Left lung (tissue), 10 donors: Measurements from ENCODE around the gene AR. TPM values are rescaled to one million over a fixed set of nuclear protein-coding genes. Genes with fewer than 3 reads are reported as not detected.

Experiments used
- ATAC-seq: fragments of 200-7000 bp; cut with Tn5 transposase; one replicate; pipeline ENCODE4 v1.9.1; 2020; ENCODE audit warnings: moderate library complexity
- DNase-seq, 4 donors: peaks; one replicate each; pipeline ENCODE4 v3.0.0-alpha.2; 2013 to 2020
- H3K27ac ChIP-seq, 2 donors: fragments of 200-600 bp; sonication (generic) in 1 of 2; one replicate each; pipeline versions ENCODE4 v1.5.0 to v1.8.0; 2020 to 2021
- H3K27me3 ChIP-seq, 2 donors: fragments of 200-600 bp; sonication (generic) in 1 of 2; one replicate each; pipeline versions ENCODE4 v1.5.0 to v1.8.0; 2020 to 2021
- H3K36me3 ChIP-seq, 2 donors: fragments of 200-600 bp; sonication (generic) in 1 of 2; one replicate each; pipeline versions ENCODE4 v1.5.0 to v1.8.0; 2020 to 2021
- H3K4me1 ChIP-seq, 2 donors: fragments of 200-600 bp; one replicate each; pipeline ENCODE4 v1.8.0; 2021
- H3K4me3 ChIP-seq, 2 donors: fragments of 200-600 bp; sonication (generic) in 1 of 2; one replicate each; pipeline versions ENCODE4 v1.5.0 to v1.8.0; 2020 to 2021; ENCODE audit warnings: mild to moderate bottlenecking in 1 of 2
- H3K9me3 ChIP-seq, 2 donors: fragments of 200-600 bp; sonication (generic) in 1 of 2; one replicate each; pipeline versions ENCODE4 v1.5.0 to v1.8.0; 2020 to 2021
- CTCF ChIP-seq, 2 donors: fragments of 200-600 bp; sonication (generic) in 1 of 2; IDR thresholded peaks; one replicate each; pipeline versions ENCODE4 v1.5.0 to v1.8.0; 2021; ENCODE audit warnings: antibody characterized with exemption in 2 of 2
- intact Hi-C, 2 donors: fragments of 100-400 bp; cut with DNase I; formaldehyde crosslinking; loops; one replicate each; pipeline versions ENCODE4 v1.11.2 to v1.14.2; 2022
- polyA plus RNA-seq, 6 donors: library from polyadenylated mRNA; unstranded; fragments of 120-200 nt; gene quantifications; one replicate each; pipeline ENCODE4 v1.2.1, GENCODE V29; 2013; ENCODE audit not compliant: insufficient read length in 6 of 6
- total RNA-seq, 2 donors: library from RNA; stranded (reverse); fragmentation: NEBNext Ultra II Directional; extraction: Animal tissue kit (Norgen Biotek cat#: 25700); gene quantifications; one replicate each; pipeline ENCODE4 v1.2.1, GENCODE V29; 2021
- donor health status: DM: no; HTN: yes; CAD: no.
- donor health status: DM: no; HTN: no; CAD: no.

Gene AR
- total and polyA plus RNA-seq, 8 donors = 3.9 to 11.2 (median 10.0) TPM

- Histone ChIP-seq H3K27me3 (no peaks in the 10 kb centered on the region), H3K4me1 (no peaks in the 10 kb centered on the region), H3K9me3 (peaks cover 0 to 3% of the 10 kb centered on the region in 2 donors), H3K4me3 (no peak overlapping the region), H3K36me3 (no peaks in the 10 kb centered on the region), H3K27ac (no peak overlapping the region)
- ATAC-seq = no peak
- TF ChIP-seq CTCF (IDR thresholded peaks at IDR 0.05) = no peak
- intact Hi-C loops = no loop called here
- DNase-seq = no peak
These were observed 69.5 kb downstream of the AR start for GRCh38 chrX:67613366-67613765.

- H3K27ac ChIP-seq = no peak overlapping the region
- intact Hi-C loops = no loop called here
- no peaks in the 10 kb centered on the region for H3K36me3 ChIP-seq
- no peak overlapping the region for H3K4me3 ChIP-seq
- H3K9me3 ChIP-seq = peaks cover 0 to 3% of the 10 kb centered on the region in 2 donors
- ATAC-seq (no peak), DNase-seq (no peak)
- H3K4me1 ChIP-seq = no peaks in the 10 kb centered on the region
- no peaks in the 10 kb centered on the region for H3K27me3 ChIP-seq
- no peak for TF ChIP-seq CTCF (IDR thresholded peaks at IDR 0.05)
These were observed 70.2 kb downstream of the AR start for GRCh38 chrX:67613996-67614395.

- no peak for TF ChIP-seq CTCF (IDR thresholded peaks at IDR 0.05)
- Histone ChIP-seq H3K36me3 (no peaks in the 10 kb centered on the region), H3K4me3 (no peak overlapping the region), H3K27me3 (no peaks in the 10 kb centered on the region), H3K4me1 (no peaks in the 10 kb centered on the region), H3K9me3 (peaks cover 0 to 3% of the 10 kb centered on the region in 2 donors), H3K27ac (no peak overlapping the region)
- DNase-seq (no peak), ATAC-seq (no peak)
- intact Hi-C loops = no loop called here
These were observed 70.6 kb downstream of the AR start for GRCh38 chrX:67614423-67614822.

GRCh38 chrX:67619253-67619652 lies 75.4 kb downstream of the AR start:
- no peaks in the 10 kb centered on the region for H3K27me3 ChIP-seq
- H3K4me1 ChIP-seq = no peaks in the 10 kb centered on the region
- no peak overlapping the region for H3K4me3 ChIP-seq
- H3K9me3 ChIP-seq = peaks cover 0 to 2% of the 10 kb centered on the region in 2 donors
- H3K27ac ChIP-seq = no peak overlapping the region
- ATAC-seq = no peak
- intact Hi-C loops = no loop called here
- H3K36me3 ChIP-seq = no peaks in the 10 kb centered on the region
- DNase-seq = no peak
- TF ChIP-seq CTCF (IDR thresholded peaks at IDR 0.05) = no peak

- TF ChIP-seq CTCF (IDR thresholded peaks at IDR 0.05) = no peak
- Histone ChIP-seq H3K4me3 (no peak overlapping the region), H3K36me3 (no peaks in the 10 kb centered on the region), H3K27ac (no peak overlapping the region), H3K27me3 (no peaks in the 10 kb centered on the region), H3K9me3 (no peaks in the 10 kb centered on the region), H3K4me1 (no peaks in the 10 kb centered on the region)
- intact Hi-C loops = no loop called here
- DNase-seq (no peak), ATAC-seq (no peak)
These were observed 78.3 kb downstream of the AR start for GRCh38 chrX:67622053-67622585.
